ENCODE measurements around the gene KIFAP3. TPM values are rescaled to one million over a fixed set of nuclear protein-coding genes. Genes with fewer than 3 reads are reported as not detected.
"Not testable (repeated sequence)": the region's sequence is repeated elsewhere in the genome, so short reads cannot be mapped to it uniquely, and the experiment has no call there.

Gene KIFAP3
- total RNA-seq, 1 donor from 2014 or later = 30.0 TPM

- TF ChIP-seq CTCF (IDR thresholded peaks at IDR 0.05) (no peak), POLR2A (IDR thresholded peaks at IDR 0.05) (no peak), POLR2AphosphoS5 (IDR thresholded peaks at IDR 0.05; ENCODE audit: insufficient read depth in 1 of 2, low read depth in 1 of 2) (no peak)
- intact Hi-C loops (cut with DNase I) = no loop called here
- no peak overlapping the region for H3K27ac ChIP-seq
- H3K27me3 ChIP-seq = no peaks in the 10 kb centered on the region
- H3K4me3 ChIP-seq = no peak overlapping the region
- no peaks in the 10 kb centered on the region for H3K9me3 ChIP-seq
- H3K36me3 ChIP-seq = peaks cover 0 to 45% of the 10 kb centered on the region in 2 donors
- no peaks in the 10 kb centered on the region for H3K4me1 ChIP-seq
- DNase-seq (ENCODE audit: extremely low spot score in 2 of 2) = no peak
Observed at GRCh38 chr1:169877800-169878491, 196.5 kb downstream of the KIFAP3 start.

GRCh38 chr1:169874229-169874628 lies 200.3 kb downstream of the KIFAP3 start:
- H3K27ac ChIP-seq = no peak overlapping the region
- TF ChIP-seq POLR2AphosphoS5 (IDR thresholded peaks at IDR 0.05; ENCODE audit: insufficient read depth in 1 of 2, low read depth in 1 of 2) = no peak
- H3K4me3 ChIP-seq = no peak overlapping the region
- peaks cover 0 to 80% of the 10 kb centered on the region in 2 donors for H3K36me3 ChIP-seq
- no peak for DNase-seq (ENCODE audit: extremely low spot score in 2 of 2)
- intact Hi-C loops (cut with DNase I) = no loop called here
- no peaks in the 10 kb centered on the region for H3K4me1 ChIP-seq
- no peaks in the 10 kb centered on the region for H3K27me3 ChIP-seq
- no peaks in the 10 kb centered on the region for H3K9me3 ChIP-seq

GRCh38 chr1:169873582-169874199 lies 200.8 kb downstream of the KIFAP3 start:
- H3K27me3 ChIP-seq = no peaks in the 10 kb centered on the region
- H3K4me3 ChIP-seq = no peak overlapping the region
- intact Hi-C loops (cut with DNase I) = no loop called here
- no peak overlapping the region for H3K27ac ChIP-seq
- no peak for DNase-seq (ENCODE audit: extremely low spot score in 2 of 2)
- TF ChIP-seq POLR2A (IDR thresholded peaks at IDR 0.05) = no peak
- TF ChIP-seq CTCF (IDR thresholded peaks at IDR 0.05) = no peak
- TF ChIP-seq POLR2AphosphoS5 (IDR thresholded peaks at IDR 0.05; ENCODE audit: insufficient read depth in 1 of 2, low read depth in 1 of 2) = no peak
- no peaks in the 10 kb centered on the region for H3K9me3 ChIP-seq
- no peaks in the 10 kb centered on the region for H3K4me1 ChIP-seq
- peaks cover 0 to 80% of the 10 kb centered on the region in 2 donors for H3K36me3 ChIP-seq

- H3K27ac ChIP-seq = no peak overlapping the region
- no peaks in the 10 kb centered on the region for H3K27me3 ChIP-seq
- intact Hi-C loops (cut with DNase I) = no loop called here
- no peaks in the 10 kb centered on the region for H3K4me1 ChIP-seq
- TF ChIP-seq POLR2AphosphoS5 (IDR thresholded peaks at IDR 0.05; ENCODE audit: insufficient read depth in 1 of 2, low read depth in 1 of 2) = no peak
- no peak for TF ChIP-seq POLR2A (IDR thresholded peaks at IDR 0.05)
- TF ChIP-seq CTCF (IDR thresholded peaks at IDR 0.05) = no peak
- no peaks in the 10 kb centered on the region for H3K9me3 ChIP-seq
- H3K36me3 ChIP-seq = peaks cover 0 to 86% of the 10 kb centered on the region in 2 donors
- DNase-seq (ENCODE audit: extremely low spot score in 2 of 2) = no peak
- no peak overlapping the region for H3K4me3 ChIP-seq
Observed at GRCh38 chr1:169872906-169873305, 201.6 kb downstream of the KIFAP3 start.

GRCh38 chr1:169871988-169872387 lies 202.5 kb downstream of the KIFAP3 start:
- H3K4me3 ChIP-seq; intact Hi-C loops (cut with DNase I); H3K27ac ChIP-seq; H3K4me1 ChIP-seq; H3K9me3 ChIP-seq; H3K27me3 ChIP-seq; DNase-seq (ENCODE audit: extremely low spot score in 2 of 2): not testable (repeated sequence)
- H3K36me3 ChIP-seq = peaks cover 0 to 86% of the 10 kb centered on the region in 2 donors

Small RNAs within 50 kb of the gene (small RNA-seq; reads per million reads assigned to genes)
- gene MRPS10P1 = not detected

Other genes with a start within 250 kb of the KIFAP3 start
- 11.8 TPM for gene SCYL3, start 180.8 kb downstream of the KIFAP3 start, total RNA-seq
- not detected for gene NTMT2, start 71.3 kb upstream of the KIFAP3 start, total RNA-seq

Data from vagina (tissue), 2 donors.